ENCODE measurements around the gene MYL12B. TPM values are rescaled to one million over a fixed set of nuclear protein-coding genes. Genes with fewer than 3 reads are reported as not detected.

The MYL12B gene
- total RNA-seq, 1 donor from 2014 or later: 211 TPM

- Mint-ChIP-seq H3K4me3 (no peak overlapping the region), H3K27ac (no peak overlapping the region), H3K9me3 (no peaks in the 10 kb centered on the region), H3K36me3 (no peaks in the 10 kb centered on the region), H3K4me1 (ENCODE audit: unreplicated experiment) (no peaks in the 10 kb centered on the region), H3K27me3 (no peaks in the 10 kb centered on the region)
- TF ChIP-seq CTCF (conservative IDR thresholded peaks at IDR 0.05): no peak
- no peak for DNase-seq (ENCODE audit: extremely low spot score, unreplicated experiment)
These were observed 28.9 kb upstream of the MYL12B start for GRCh38 chr18:3233004-3233403.

GRCh38 chr18:3233433-3234168 lies 28.3 kb upstream of the MYL12B start:
- no peaks in the 10 kb centered on the region for H3K9me3 Mint-ChIP-seq
- no peak for DNase-seq (ENCODE audit: extremely low spot score, unreplicated experiment)
- no peak overlapping the region for H3K27ac Mint-ChIP-seq
- H3K27me3 Mint-ChIP-seq: no peaks in the 10 kb centered on the region
- no peaks in the 10 kb centered on the region for H3K36me3 Mint-ChIP-seq
- no peak for TF ChIP-seq CTCF (conservative IDR thresholded peaks at IDR 0.05)
- no peaks in the 10 kb centered on the region for H3K4me1 Mint-ChIP-seq (ENCODE audit: unreplicated experiment)
- H3K4me3 Mint-ChIP-seq: no peak overlapping the region

- Mint-ChIP-seq H3K36me3 (no peaks in the 10 kb centered on the region), H3K27ac (no peak overlapping the region), H3K4me1 (ENCODE audit: unreplicated experiment) (no peaks in the 10 kb centered on the region), H3K27me3 (no peaks in the 10 kb centered on the region), H3K4me3 (no peak overlapping the region), H3K9me3 (no peaks in the 10 kb centered on the region)
- no peak for TF ChIP-seq CTCF (conservative IDR thresholded peaks at IDR 0.05)
- no peak for DNase-seq (ENCODE audit: extremely low spot score, unreplicated experiment)
These were observed 27.5 kb upstream of the MYL12B start for GRCh38 chr18:3234457-3234856.

GRCh38 chr18:3235846-3236245 lies 26.1 kb upstream of the MYL12B start:
- Mint-ChIP-seq H3K9me3 (no peaks in the 10 kb centered on the region), H3K36me3 (no peaks in the 10 kb centered on the region), H3K4me3 (no peak overlapping the region), H3K27me3 (no peaks in the 10 kb centered on the region), H3K27ac (no peak overlapping the region), H3K4me1 (ENCODE audit: unreplicated experiment) (no peaks in the 10 kb centered on the region)
- no peak for TF ChIP-seq CTCF (conservative IDR thresholded peaks at IDR 0.05)
- DNase-seq (ENCODE audit: extremely low spot score, unreplicated experiment): no peak

GRCh38 chr18:3236470-3236869 lies 25.5 kb upstream of the MYL12B start:
- no peak overlapping the region for H3K27ac Mint-ChIP-seq
- H3K4me3 Mint-ChIP-seq: no peak overlapping the region
- no peaks in the 10 kb centered on the region for H3K4me1 Mint-ChIP-seq (ENCODE audit: unreplicated experiment)
- no peaks in the 10 kb centered on the region for H3K9me3 Mint-ChIP-seq
- no peaks in the 10 kb centered on the region for H3K36me3 Mint-ChIP-seq
- TF ChIP-seq CTCF (conservative IDR thresholded peaks at IDR 0.05): no peak
- DNase-seq (ENCODE audit: extremely low spot score, unreplicated experiment): no peak
- H3K27me3 Mint-ChIP-seq: no peaks in the 10 kb centered on the region
